Keratinocyte (primary cell): ENCODE data around the gene NCOA6. TPM values are rescaled to one million over a fixed set of nuclear protein-coding genes. Genes with fewer than 3 reads are reported as not detected.

ENCODE experiments used
- DNase-seq: peaks from one replicate; pipeline ENCODE4 v3.0.0-alpha.2; 2011; ENCODE audit warnings: low read depth, missing footprints, low spot score
- FAIRE-seq: peaks from 2 replicates; lab custom pipeline; 2011; peaks lifted over from hg19 to GRCh38; lab: Jason Lieb, UNC
- H2AFZ ChIP-seq: 2 replicates; pipeline ENCODE4 v1.6.0; 2012; ENCODE audit warnings: low read length, control low read depth, inconsistent platforms; ENCODE audit not compliant: control insufficient read depth
- H3K27ac ChIP-seq: 2 replicates; pipeline ENCODE4 v1.5.1; 2011; ENCODE audit warnings: low read length; ENCODE audit not compliant: control insufficient read depth, insufficient read depth
- H3K27me3 ChIP-seq: 3 replicates; pipeline ENCODE4 v1.6.0; 2011; ENCODE audit warnings: low read length; ENCODE audit not compliant: control insufficient read depth, insufficient read depth; ENCODE audit errors: extremely low read depth
- H3K36me3 ChIP-seq, 2 experiments: 2 replicates in 1 of 2; 3 replicates in 1 of 2; pipeline ENCODE4 v1.5.1; 2011; ENCODE audit warnings: low read length in 2 of 2, mild to moderate bottlenecking in 1 of 2; ENCODE audit not compliant: control insufficient read depth in 2 of 2, insufficient read depth in 2 of 2; ENCODE audit errors: extremely low read depth in 1 of 2
- H3K4me1 ChIP-seq: 3 replicates; pipeline ENCODE4 v1.5.1; 2011; ENCODE audit warnings: low read length; ENCODE audit not compliant: control insufficient read depth, insufficient read depth; ENCODE audit errors: extremely low read depth
- H3K4me2 ChIP-seq: 3 replicates; pipeline ENCODE4 v1.6.0; 2011; ENCODE audit warnings: low read depth, low read length; ENCODE audit not compliant: control insufficient read depth, insufficient read depth; ENCODE audit errors: extremely low read depth
- H3K4me3 ChIP-seq, 3 experiments: fragments of 200-600 bp in 1 of 3; sonication (generic) in 1 of 3; 2 replicates in 2 of 3; 3 replicates in 1 of 3; pipeline ENCODE4 v1.5.1; 2011 to 2016; ENCODE audit warnings: low read length in 3 of 3, mild to moderate bottlenecking in 3 of 3, control low read depth in 2 of 3, inconsistent platforms in 1 of 3, low read depth in 1 of 3, mixed read lengths in 1 of 3, mixed run types in 1 of 3, moderate library complexity in 1 of 3; ENCODE audit not compliant: control insufficient read depth in 2 of 3, insufficient read depth in 2 of 3; ENCODE audit errors: extremely low read depth in 1 of 3
- H3K79me2 ChIP-seq: 2 replicates; pipeline ENCODE4 v1.6.0; 2012; ENCODE audit warnings: low read length; ENCODE audit not compliant: control insufficient read depth, insufficient read depth
- H3K9ac ChIP-seq: 3 replicates; pipeline ENCODE4 v1.6.0; 2011; ENCODE audit warnings: low read length; ENCODE audit not compliant: control insufficient read depth, insufficient read depth; ENCODE audit errors: extremely low read depth
- H3K9me1 ChIP-seq: 3 replicates; pipeline ENCODE4 v1.6.0; 2011; ENCODE audit warnings: low read length; ENCODE audit not compliant: control insufficient read depth, insufficient read depth; ENCODE audit errors: extremely low read depth
- H3K9me3 ChIP-seq: 2 replicates; pipeline ENCODE4 v1.5.1; 2012; ENCODE audit warnings: low read depth, low read length; ENCODE audit not compliant: control insufficient read depth
- H4K20me1 ChIP-seq: 3 replicates; pipeline ENCODE4 v1.6.0; 2011; ENCODE audit warnings: low read length; ENCODE audit not compliant: control insufficient read depth, insufficient read depth; ENCODE audit errors: extremely low read depth
- CTCF ChIP-seq, 3 experiments: IDR thresholded peaks in 1 of 3; conservative IDR thresholded peaks in 1 of 3; optimal IDR thresholded peaks in 1 of 3; 2 replicates in 2 of 3; 3 replicates in 1 of 3; pipeline versions ENCODE3 to v1.5.1; 2011; ENCODE audit warnings: low read length in 3 of 3, mild to moderate bottlenecking in 3 of 3, moderate library complexity in 2 of 3, control low read depth in 1 of 3, inconsistent platforms in 1 of 3; ENCODE audit not compliant: insufficient read depth in 2 of 3; ENCODE audit errors: extremely low read depth in 1 of 3
- EZH2 ChIP-seq: IDR thresholded peaks from one replicate; pipeline ENCODE4 v1.6.1; 2012; ENCODE audit warnings: inconsistent platforms, mild to moderate bottlenecking, low read length, moderate library complexity
- dilution Hi-C: fragments of 300-500 bp; cut with MboI; formaldehyde crosslinking; loops from one replicate; pipeline ENCODE4 v1.7.0; 2020; ENCODE audit warnings: low sequenced_read_pairs; ENCODE audit not compliant: extremely low pct_ligation_motif_present
- polyA plus RNA-seq, 5 experiments: library from polyadenylated mRNA; depleted of rRNA in 3 of 5; stranded (reverse) in 3 of 5; stranded (forward) in 1 of 5; unstranded in 1 of 5; fragments of >200 nt; gene quantifications; 1 replicate in 1 of 5; 2 replicates in 3 of 5; 3 replicates in 1 of 5; pipeline versions ENCODE4 v1.2.1 to v1.2.3, GENCODE V29; 2011 to 2012; ENCODE audit warnings: missing spikeins in 2 of 5, low read depth in 1 of 5, low replicate concordance in 1 of 5

Gene NCOA6
- polyA plus RNA-seq, 1 donor (not counting 4 experiments of a cell fraction or from before 2014, with no cell fraction given): 13.3 TPM

- Histone ChIP-seq H3K4me2 (no peak overlapping the region), H3K4me3 (no peak overlapping the region), H3K27me3 (peaks cover 1% of the 10 kb centered on the region), H3K9me3 (no peaks in the 10 kb centered on the region), H3K27ac (no peak overlapping the region), H3K36me3 (no peaks in the 10 kb centered on the region), H3K9me1 (no peaks in the 10 kb centered on the region), H3K9ac (no peak overlapping the region), H4K20me1 (no peaks in the 10 kb centered on the region), H3K79me2 (no peaks in the 10 kb centered on the region), H3K4me1 (peaks cover 4% of the 10 kb centered on the region), H2AFZ (no peak overlapping the region)
- TF ChIP-seq CTCF (optimal IDR thresholded peaks at IDR 0.05 in 1 of 3, IDR thresholded peaks at IDR 0.05 in 1 of 3, conservative IDR thresholded peaks at IDR 0.05 in 1 of 3; ENCODE audit: extremely low read depth in 1 of 3, insufficient read depth in 2 of 3, low read length in 3 of 3): no peak
- FAIRE-seq (no peak), DNase-seq (no peak)
- dilution Hi-C loops: no loop called here
Measured at GRCh38 chr20:34693414-34693813, 132.0 kb downstream of the NCOA6 start.

GRCh38 chr20:34691838-34692237 lies 133.6 kb downstream of the NCOA6 start:
- H3K36me3 ChIP-seq: no peaks in the 10 kb centered on the region
- DNase-seq (no peak), FAIRE-seq (peak; percentile 56)
- H4K20me1 ChIP-seq: no peaks in the 10 kb centered on the region
- dilution Hi-C loops: no loop called here
- H3K79me2 ChIP-seq: no peaks in the 10 kb centered on the region
- H3K27me3 ChIP-seq: no peaks in the 10 kb centered on the region
- H3K4me3 ChIP-seq: no peak overlapping the region
- no peaks in the 10 kb centered on the region for H3K9me1 ChIP-seq
- peaks cover 4% of the 10 kb centered on the region for H3K4me1 ChIP-seq
- H2AFZ ChIP-seq: no peak overlapping the region
- H3K9me3 ChIP-seq: no peaks in the 10 kb centered on the region
- H3K9ac ChIP-seq: no peak overlapping the region
- no peak overlapping the region for H3K4me2 ChIP-seq
- H3K27ac ChIP-seq: no peak overlapping the region
- TF ChIP-seq EZH2: no peak
- no peak for TF ChIP-seq CTCF (optimal IDR thresholded peaks at IDR 0.05 in 1 of 3, IDR thresholded peaks at IDR 0.05 in 1 of 3, conservative IDR thresholded peaks at IDR 0.05 in 1 of 3; ENCODE audit: extremely low read depth in 1 of 3, insufficient read depth in 2 of 3, low read length in 3 of 3)
